ENCODE measurements around the gene RFX5.

RFX5 gene

GRCh38 chr1:151369621-151370048, 22.6 kb upstream of the RFX5 start:
- no peak overlapping the region for H3K9ac ChIP-seq (ENCODE audit: low read length)
- H3K79me1 ChIP-seq (ENCODE audit: low read length): peaks cover 2% of the 10 kb centered on the region
- no peak overlapping the region for H4K91ac ChIP-seq (ENCODE audit: low read depth, low read length)
- no CpG with 5 or more reads among the region's 15 CpGs for WGBS (ENCODE audit: extremely low coverage, insufficient coverage, insufficient read length)
- no peak overlapping the region for H3K4me3 ChIP-seq (ENCODE audit: low read depth, low read length)
- H3K4me2 ChIP-seq (ENCODE audit: low read length): no peak overlapping the region
- no peak overlapping the region for H3K23ac ChIP-seq (ENCODE audit: low read length)
- no peak overlapping the region for H2AK5ac ChIP-seq (ENCODE audit: low read length)
- no peak overlapping the region for H4K8ac ChIP-seq (ENCODE audit: low read depth, low read length)
- H4K12ac ChIP-seq (ENCODE audit: low read depth, low read length): no peak overlapping the region
- H3K14ac ChIP-seq (ENCODE audit: low read length): no peak overlapping the region
- H3K27ac ChIP-seq (ENCODE audit: low read depth, low read length): no peak overlapping the region
- no peaks in the 10 kb centered on the region for H3K27me3 ChIP-seq (ENCODE audit: insufficient read depth, low read length)
- peaks cover 9% of the 10 kb centered on the region for H3K9me3 ChIP-seq (ENCODE audit: insufficient read depth, low read depth, low read length)
- H2BK12ac ChIP-seq (ENCODE audit: low read length): no peak overlapping the region
- no peak overlapping the region for H3K18ac ChIP-seq (ENCODE audit: low read length)
- no peak overlapping the region for H3K4ac ChIP-seq (ENCODE audit: low read depth, low read length)
- H2AFZ ChIP-seq (ENCODE audit: insufficient read depth, low read length, poor library complexity): no peak overlapping the region
- peaks cover 0 to 3% of the 10 kb centered on the region in 2 experiments for H3K36me3 ChIP-seq (ENCODE audit: control insufficient read depth in 1 of 2, insufficient read depth in 2 of 2, low read length in 2 of 2)
- H3K79me2 ChIP-seq (ENCODE audit: control insufficient read depth, insufficient read depth, low read length, poor library complexity): peaks cover 2% of the 10 kb centered on the region
- DNase-seq: no peak
- H2BK5ac ChIP-seq (ENCODE audit: low read depth, low read length, poor library complexity): no peak overlapping the region
- H2BK120ac ChIP-seq (ENCODE audit: insufficient read depth, low read length, poor library complexity): no peak overlapping the region
- H3K4me1 ChIP-seq (ENCODE audit: control insufficient read depth in 1 of 2, insufficient read depth in 2 of 2, low read length in 2 of 2): peaks cover 0 to 4% of the 10 kb centered on the region in 2 experiments

GRCh38 chr1:151369302-151369610, 22.2 kb upstream of the RFX5 start:
- Histone ChIP-seq H3K23ac (ENCODE audit: low read length) (no peak overlapping the region), H2AFZ (ENCODE audit: insufficient read depth, low read length, poor library complexity) (no peak overlapping the region), H3K9ac (ENCODE audit: low read length) (no peak overlapping the region), H3K4me2 (ENCODE audit: low read length) (no peak overlapping the region), H3K79me2 (ENCODE audit: control insufficient read depth, insufficient read depth, low read length, poor library complexity) (peaks cover 2% of the 10 kb centered on the region), H3K27me3 (ENCODE audit: insufficient read depth, low read length) (no peaks in the 10 kb centered on the region), H3K4me1 (ENCODE audit: control insufficient read depth in 1 of 2, insufficient read depth in 2 of 2, low read length in 2 of 2) (peaks cover 0 to 4% of the 10 kb centered on the region in 2 experiments), H2BK120ac (ENCODE audit: insufficient read depth, low read length, poor library complexity) (no peak overlapping the region), H3K9me3 (ENCODE audit: insufficient read depth, low read depth, low read length) (peaks cover 11% of the 10 kb centered on the region), H4K91ac (ENCODE audit: low read depth, low read length) (no peak overlapping the region), H3K36me3 (ENCODE audit: control insufficient read depth in 1 of 2, insufficient read depth in 2 of 2, low read length in 2 of 2) (peaks cover under 1 to 3% of the 10 kb centered on the region in 2 experiments), H4K12ac (ENCODE audit: low read depth, low read length) (no peak overlapping the region), H2BK12ac (ENCODE audit: low read length) (no peak overlapping the region), H3K18ac (ENCODE audit: low read length) (no peak overlapping the region), H4K8ac (ENCODE audit: low read depth, low read length) (no peak overlapping the region), H2AK5ac (ENCODE audit: low read length) (no peak overlapping the region), H3K27ac (ENCODE audit: low read depth, low read length) (no peak overlapping the region), H3K79me1 (ENCODE audit: low read length) (peaks cover 2% of the 10 kb centered on the region), H3K4me3 (ENCODE audit: low read depth, low read length) (no peak overlapping the region), H3K14ac (ENCODE audit: low read length) (no peak overlapping the region), H2BK5ac (ENCODE audit: low read depth, low read length, poor library complexity) (no peak overlapping the region), H3K4ac (ENCODE audit: low read depth, low read length) (no peak overlapping the region)
- DNase-seq: no peak
- no CpG with 5 or more reads among the region's 7 CpGs for WGBS (ENCODE audit: extremely low coverage, insufficient coverage, insufficient read length)

GRCh38 chr1:151368393-151369301, 21.6 kb upstream of the RFX5 start:
- Histone ChIP-seq H3K4ac (ENCODE audit: low read depth, low read length) (no peak overlapping the region), H3K4me2 (ENCODE audit: low read length) (no peak overlapping the region), H3K9ac (ENCODE audit: low read length) (no peak overlapping the region), H2BK12ac (ENCODE audit: low read length) (no peak overlapping the region), H3K23ac (ENCODE audit: low read length) (no peak overlapping the region), H3K4me3 (ENCODE audit: low read depth, low read length) (no peak overlapping the region), H2BK120ac (ENCODE audit: insufficient read depth, low read length, poor library complexity) (no peak overlapping the region), H4K91ac (ENCODE audit: low read depth, low read length) (no peak overlapping the region), H2AK5ac (ENCODE audit: low read length) (no peak overlapping the region), H3K14ac (ENCODE audit: low read length) (no peak overlapping the region), H3K18ac (ENCODE audit: low read length) (no peak overlapping the region), H3K27me3 (ENCODE audit: insufficient read depth, low read length) (no peaks in the 10 kb centered on the region), H3K79me1 (ENCODE audit: low read length) (peaks cover 2% of the 10 kb centered on the region), H3K27ac (ENCODE audit: low read depth, low read length) (no peak overlapping the region), H3K4me1 (ENCODE audit: control insufficient read depth in 1 of 2, insufficient read depth in 2 of 2, low read length in 2 of 2) (peaks cover 0 to 4% of the 10 kb centered on the region in 2 experiments), H4K12ac (ENCODE audit: low read depth, low read length) (no peak overlapping the region), H2BK5ac (ENCODE audit: low read depth, low read length, poor library complexity) (no peak overlapping the region), H3K9me3 (ENCODE audit: insufficient read depth, low read depth, low read length) (peaks cover 13% of the 10 kb centered on the region), H3K36me3 (ENCODE audit: control insufficient read depth in 1 of 2, insufficient read depth in 2 of 2, low read length in 2 of 2) (peaks cover 2 to 3% of the 10 kb centered on the region in 2 experiments), H4K8ac (ENCODE audit: low read depth, low read length) (no peak overlapping the region), H3K79me2 (ENCODE audit: control insufficient read depth, insufficient read depth, low read length, poor library complexity) (peaks cover 2% of the 10 kb centered on the region), H2AFZ (ENCODE audit: insufficient read depth, low read length, poor library complexity) (no peak overlapping the region)
- WGBS (ENCODE audit: extremely low coverage, insufficient coverage, insufficient read length): no CpG with 5 or more reads among the region's 20 CpGs
- no peak for DNase-seq

GRCh38 chr1:151367658-151368392, 20.8 kb upstream of the RFX5 start:
- Histone ChIP-seq H2BK12ac (ENCODE audit: low read length) (no peak overlapping the region), H3K9me3 (ENCODE audit: insufficient read depth, low read depth, low read length) (peaks cover 10% of the 10 kb centered on the region), H3K4ac (ENCODE audit: low read depth, low read length) (no peak overlapping the region), H3K4me2 (ENCODE audit: low read length) (no peak overlapping the region), H3K36me3 (ENCODE audit: control insufficient read depth in 1 of 2, insufficient read depth in 2 of 2, low read length in 2 of 2) (peaks cover 2 to 3% of the 10 kb centered on the region in 2 experiments), H3K79me2 (ENCODE audit: control insufficient read depth, insufficient read depth, low read length, poor library complexity) (peaks cover 2% of the 10 kb centered on the region), H4K8ac (ENCODE audit: low read depth, low read length) (no peak overlapping the region), H2BK5ac (ENCODE audit: low read depth, low read length, poor library complexity) (no peak overlapping the region), H3K27me3 (ENCODE audit: insufficient read depth, low read length) (no peaks in the 10 kb centered on the region), H3K23ac (ENCODE audit: low read length) (no peak overlapping the region), H3K79me1 (ENCODE audit: low read length) (peaks cover 2% of the 10 kb centered on the region), H2AK5ac (ENCODE audit: low read length) (no peak overlapping the region), H3K9ac (ENCODE audit: low read length) (no peak overlapping the region), H3K27ac (ENCODE audit: low read depth, low read length) (no peak overlapping the region), H3K4me3 (ENCODE audit: low read depth, low read length) (no peak overlapping the region), H4K12ac (ENCODE audit: low read depth, low read length) (no peak overlapping the region), H3K14ac (ENCODE audit: low read length) (no peak overlapping the region), H2AFZ (ENCODE audit: insufficient read depth, low read length, poor library complexity) (no peak overlapping the region), H3K4me1 (ENCODE audit: control insufficient read depth in 1 of 2, insufficient read depth in 2 of 2, low read length in 2 of 2) (peaks cover 0 to 4% of the 10 kb centered on the region in 2 experiments), H4K91ac (ENCODE audit: low read depth, low read length) (no peak overlapping the region), H2BK120ac (ENCODE audit: insufficient read depth, low read length, poor library complexity) (no peak overlapping the region), H3K18ac (ENCODE audit: low read length) (no peak overlapping the region)
- DNase-seq: no peak
- no CpG with 5 or more reads among the region's 8 CpGs for WGBS (ENCODE audit: extremely low coverage, insufficient coverage, insufficient read length)

Data from trophoblast cell (in vitro differentiated cells and primary cell).